SK-N-SH (cell line): Measurements from ENCODE around the gene TRAT1.

Source experiments
- CTCF ChIP-seq: fragments of 200-600 bp; sonication (generic); IDR thresholded peaks from 2 replicates; pipeline ENCODE4 v1.6.1; 2017; ENCODE audit warnings: antibody characterized with exemption, mild to moderate bottlenecking, moderate library complexity
- EP300 ChIP-seq, 2 experiments: IDR thresholded peaks; 2 replicates each; pipeline versions ENCODE4 v1.4.0 to v1.6.1; 2012; ENCODE audit warnings: borderline replicate concordance in 1 of 2, low read depth in 1 of 2, low read length in 1 of 2

GRCh38 chr3:108826309-108827187 lies 4.0 kb downstream of the TRAT1 start:
- TF ChIP-seq CTCF: no peak
- no peak for TF ChIP-seq EP300 (IDR thresholded peaks at IDR 0.05; ENCODE audit: borderline replicate concordance in 1 of 2, low read depth in 1 of 2, low read length in 1 of 2)
